ENCODE measurements around the gene PDE6B. TPM values are rescaled to one million over a fixed set of nuclear protein-coding genes. Genes with fewer than 3 reads are reported as not detected.

The PDE6B gene
- total RNA-seq, 4 donors from 2014 or later = 2.2 to 5.8 (median 4.4) TPM

DNA sequence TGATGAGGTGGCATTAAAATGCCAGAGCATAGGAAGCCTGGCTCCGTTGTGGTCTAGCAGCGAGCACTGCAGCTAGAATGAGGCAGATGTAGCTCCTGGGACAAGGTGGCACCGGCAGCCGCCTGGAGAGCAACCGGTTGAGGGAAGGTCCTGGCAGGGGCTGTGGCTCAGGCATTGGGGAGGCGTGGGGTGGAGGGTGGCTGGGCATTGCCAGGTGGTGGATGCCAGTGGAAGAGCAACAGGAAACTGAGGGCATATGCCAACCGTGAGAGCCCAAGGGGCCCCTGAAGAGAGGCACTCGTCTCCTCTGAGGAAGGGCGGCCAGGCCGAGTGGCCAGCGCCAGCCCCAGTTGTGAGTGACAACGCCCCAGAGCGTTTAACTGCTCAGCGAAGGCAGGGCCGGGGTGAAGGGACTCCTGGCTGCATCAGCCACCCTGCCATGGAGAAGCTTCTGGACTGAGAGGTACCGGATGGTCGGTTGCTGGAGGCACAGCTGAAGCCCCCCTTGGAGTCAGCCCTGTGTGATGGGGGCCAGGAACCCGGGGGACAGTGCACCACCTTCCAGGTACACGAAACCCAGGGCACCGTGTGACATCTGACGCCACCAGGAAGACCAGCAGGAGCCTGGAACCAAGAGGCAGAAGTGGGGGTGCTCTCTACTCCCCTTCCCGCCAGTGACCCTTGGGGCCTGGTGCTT lies 13.2 kb upstream of the PDE6B start:
- H3K4me3 ChIP-seq = no peak overlapping the region
- H3K27me3 ChIP-seq = peaks cover 0 to 61% (median 0%) of the 10 kb centered on the region in 4 donors
- DNase-seq (ENCODE audit: extremely low spot score) = no peak
- no peaks in the 10 kb centered on the region for H3K4me1 ChIP-seq
- H3K27ac ChIP-seq (replicated peaks in 1 of 4) = no peak overlapping the region
- no peaks in the 10 kb centered on the region for H3K9me3 ChIP-seq
- WGBS = 80% methylated on average over 15 of the region's 22 CpGs
- intact Hi-C loops (cut with DNase I) = no loop called here
- no peaks in the 10 kb centered on the region for H3K36me3 ChIP-seq
- no peak for TF ChIP-seq POLR2AphosphoS5 (IDR thresholded peaks at IDR 0.05)

DNA sequence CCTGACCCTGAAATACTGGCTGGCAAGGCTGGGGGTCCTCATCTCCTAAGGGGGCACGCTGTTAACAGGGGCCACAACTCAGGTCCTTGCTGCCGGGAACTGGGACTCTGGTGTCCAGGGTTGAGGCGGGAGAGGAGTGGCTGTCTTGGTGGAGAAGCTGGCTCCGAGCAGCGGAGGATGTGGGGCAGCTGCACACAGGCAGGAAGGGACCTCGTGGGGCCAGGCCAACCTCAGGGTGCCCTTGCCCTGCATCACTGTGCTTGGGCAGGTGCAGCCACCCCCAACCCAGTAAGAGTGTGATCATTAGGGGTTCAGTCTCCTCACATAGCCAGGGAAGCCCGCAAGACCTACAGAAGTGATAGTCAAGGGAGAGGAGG lies 12.6 kb upstream of the PDE6B start:
- Histone ChIP-seq H3K36me3 (no peaks in the 10 kb centered on the region), H3K4me1 (no peaks in the 10 kb centered on the region), H3K4me3 (no peak overlapping the region), H3K9me3 (no peaks in the 10 kb centered on the region), H3K27me3 (peaks cover 0 to 61% (median 0%) of the 10 kb centered on the region in 4 donors), H3K27ac (replicated peaks in 1 of 4) (no peak overlapping the region)
- WGBS = 86% methylated on average over 4 of the region's 7 CpGs
- intact Hi-C loops (cut with DNase I) = no loop called here
- TF ChIP-seq EP300 (IDR thresholded peaks at IDR 0.05) = no peak
- no peak for TF ChIP-seq POLR2A (IDR thresholded peaks at IDR 0.05; ENCODE audit: low read depth)
- TF ChIP-seq, protein P1, sequence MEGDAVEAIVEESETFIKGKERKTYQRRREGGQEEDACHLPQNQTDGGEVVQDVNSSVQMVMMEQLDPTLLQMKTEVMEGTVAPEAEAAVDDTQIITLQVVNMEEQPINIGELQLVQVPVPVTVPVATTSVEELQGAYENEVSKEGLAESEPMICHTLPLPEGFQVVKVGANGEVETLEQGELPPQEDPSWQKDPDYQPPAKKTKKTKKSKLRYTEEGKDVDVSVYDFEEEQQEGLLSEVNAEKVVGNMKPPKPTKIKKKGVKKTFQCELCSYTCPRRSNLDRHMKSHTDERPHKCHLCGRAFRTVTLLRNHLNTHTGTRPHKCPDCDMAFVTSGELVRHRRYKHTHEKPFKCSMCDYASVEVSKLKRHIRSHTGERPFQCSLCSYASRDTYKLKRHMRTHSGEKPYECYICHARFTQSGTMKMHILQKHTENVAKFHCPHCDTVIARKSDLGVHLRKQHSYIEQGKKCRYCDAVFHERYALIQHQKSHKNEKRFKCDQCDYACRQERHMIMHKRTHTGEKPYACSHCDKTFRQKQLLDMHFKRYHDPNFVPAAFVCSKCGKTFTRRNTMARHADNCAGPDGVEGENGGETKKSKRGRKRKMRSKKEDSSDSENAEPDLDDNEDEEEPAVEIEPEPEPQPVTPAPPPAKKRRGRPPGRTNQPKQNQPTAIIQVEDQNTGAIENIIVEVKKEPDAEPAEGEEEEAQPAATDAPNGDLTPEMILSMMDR (IDR thresholded peaks at IDR 0.05) = no peak
- no peak for TF ChIP-seq POLR2AphosphoS5 (IDR thresholded peaks at IDR 0.05)
- no peak for DNase-seq (ENCODE audit: extremely low spot score)

DNA sequence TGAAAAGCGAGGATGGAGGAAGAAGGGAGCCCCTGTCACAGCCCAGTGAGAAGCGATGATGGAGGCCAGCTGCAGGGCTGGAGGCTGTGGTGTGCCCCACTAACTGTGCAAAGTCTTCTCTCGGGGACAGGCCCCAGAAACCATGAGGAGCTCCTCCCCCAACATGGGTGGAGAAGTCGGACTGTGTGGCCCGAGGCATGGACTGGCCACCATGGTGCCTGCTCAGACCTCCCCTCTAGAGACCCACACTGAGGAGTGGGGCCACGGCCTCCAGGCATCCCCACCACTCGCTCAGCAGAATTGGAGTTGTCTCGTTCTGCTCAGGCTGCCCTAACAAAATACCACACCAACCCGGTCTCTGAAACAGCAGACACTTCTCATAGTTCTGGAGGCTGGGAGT lies 12.2 kb upstream of the PDE6B start:
- H3K27me3 ChIP-seq = peaks cover 0 to 61% (median 0%) of the 10 kb centered on the region in 4 donors
- intact Hi-C loops (cut with DNase I) = no loop called here
- WGBS = 89% methylated on average over 9 of the region's 9 CpGs

DNA sequence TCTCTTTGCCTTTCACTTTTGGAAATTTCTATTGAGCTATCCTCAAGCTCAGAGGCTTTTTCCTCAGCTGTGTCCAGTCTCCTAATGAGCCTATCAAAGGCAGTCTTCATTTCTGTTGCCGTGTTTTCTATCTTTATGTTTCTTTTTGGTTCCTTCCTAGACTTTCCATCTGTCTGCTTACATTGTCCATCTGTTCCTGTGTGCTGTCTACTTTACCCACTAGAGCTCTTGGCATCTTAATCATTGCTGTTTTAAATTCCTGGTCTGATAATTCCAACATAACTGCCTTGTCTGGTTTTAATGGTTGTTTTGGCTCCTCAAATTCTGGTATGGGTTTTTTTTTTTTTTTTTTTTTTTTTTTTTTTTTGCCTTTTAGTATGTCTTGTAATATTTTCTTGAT lies 9.3 kb upstream of the PDE6B start:
- no peak overlapping the region for H3K4me3 ChIP-seq
- no peaks in the 10 kb centered on the region for H3K4me1 ChIP-seq
- H3K27me3 ChIP-seq = peaks cover 0 to 66% (median 0%) of the 10 kb centered on the region in 4 donors
- 45% methylated on average over 1 of the region's 1 CpG for WGBS
- H3K36me3 ChIP-seq = no peaks in the 10 kb centered on the region
- no peak overlapping the region for H3K27ac ChIP-seq (replicated peaks in 1 of 4)
- intact Hi-C loops (cut with DNase I) = no loop called here
- TF ChIP-seq POLR2AphosphoS5 (IDR thresholded peaks at IDR 0.05) (no peak), POLR2A (IDR thresholded peaks at IDR 0.05; ENCODE audit: low read depth) (no peak), EP300 (IDR thresholded peaks at IDR 0.05) (no peak)
- TF ChIP-seq, protein P1 (IDR thresholded peaks at IDR 0.05) = no peak
- no peak for DNase-seq (ENCODE audit: extremely low spot score)
- no peaks in the 10 kb centered on the region for H3K9me3 ChIP-seq

More for the DNA sequence above, 12.2 kb upstream of the PDE6B start:
- Histone ChIP-seq H3K4me3 (no peak overlapping the region), H3K36me3 (no peaks in the 10 kb centered on the region), H3K27ac (replicated peaks in 1 of 4) (no peak overlapping the region), H3K9me3 (no peaks in the 10 kb centered on the region), H3K4me1 (no peaks in the 10 kb centered on the region)
- TF ChIP-seq EP300 (IDR thresholded peaks at IDR 0.05) (no peak), POLR2AphosphoS5 (IDR thresholded peaks at IDR 0.05) (no peak), POLR2A (IDR thresholded peaks at IDR 0.05; ENCODE audit: low read depth) (no peak)
- TF ChIP-seq, protein P1 (IDR thresholded peaks at IDR 0.05) = no peak
- DNase-seq (ENCODE audit: extremely low spot score) = no peak

DNA sequence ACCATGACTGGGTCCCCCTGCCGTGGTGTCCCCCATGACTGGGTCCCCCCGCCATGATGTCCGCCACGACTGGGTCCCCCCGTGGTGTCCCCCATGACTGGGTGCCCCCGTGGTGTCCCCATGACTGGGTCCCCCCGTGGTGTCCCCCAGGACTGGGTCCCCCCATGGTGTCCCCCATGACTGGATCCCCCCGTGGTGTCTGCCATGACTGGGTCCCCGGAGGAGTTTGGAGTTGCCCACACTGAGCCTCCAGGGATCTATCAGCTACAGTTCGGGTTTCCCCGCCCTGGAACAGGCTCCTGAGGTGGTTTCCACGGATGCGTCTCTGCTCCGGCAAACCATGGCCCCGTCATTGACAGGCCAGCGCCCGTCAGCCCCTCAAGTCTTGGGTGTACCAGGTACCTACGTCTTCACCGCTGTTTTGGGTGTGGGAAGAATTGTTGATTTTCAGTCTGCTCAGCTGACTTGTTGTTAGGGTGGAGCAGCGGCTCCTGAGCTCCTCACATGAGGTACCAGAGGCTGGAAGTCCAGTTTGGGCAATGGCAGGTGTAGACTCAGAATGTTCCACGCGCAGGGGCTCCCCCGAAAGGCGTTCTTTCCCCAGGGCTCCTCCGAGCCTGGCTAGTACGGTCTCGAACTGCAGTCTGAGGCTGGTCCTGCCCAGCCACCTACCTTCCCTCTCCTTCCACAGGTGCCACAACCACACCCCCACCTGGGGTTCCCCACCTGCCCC lies 8.3 kb upstream of the PDE6B start:
- intact Hi-C loops (cut with DNase I) = no loop called here
- Histone ChIP-seq H3K27me3 (peaks cover 0 to 61% (median 0%) of the 10 kb centered on the region in 4 donors), H3K27ac (replicated peaks in 1 of 4) (no peak overlapping the region), H3K4me1 (no peaks in the 10 kb centered on the region), H3K9me3 (no peaks in the 10 kb centered on the region), H3K4me3 (no peak overlapping the region), H3K36me3 (no peaks in the 10 kb centered on the region)
- DNase-seq (ENCODE audit: extremely low spot score) = no peak
- TF ChIP-seq POLR2A (IDR thresholded peaks at IDR 0.05; ENCODE audit: low read depth) (no peak), POLR2AphosphoS5 (IDR thresholded peaks at IDR 0.05) (no peak), EP300 (IDR thresholded peaks at IDR 0.05) (no peak)
- TF ChIP-seq, protein P1 (IDR thresholded peaks at IDR 0.05) = no peak
- 97% methylated on average over 18 of the region's 27 CpGs for WGBS

Data from esophagus muscularis mucosa (tissue), 4 donors.